ENCODE data around the gene SLC4A11. TPM values are rescaled to one million over a fixed set of nuclear protein-coding genes. Genes with fewer than 3 reads are reported as not detected.

Gene SLC4A11
- total and polyA plus RNA-seq, 2 donors (not counting 1 experiment from before 2014, with no cell fraction given) = 0.56 to 1.7 TPM

- Histone ChIP-seq H4K20me1 (ENCODE audit: control insufficient read depth, extremely low read depth, insufficient read depth, low read length) (no peaks in the 10 kb centered on the region), H3K4me2 (ENCODE audit: extremely low read depth, insufficient read depth, low read length) (no peak overlapping the region), H3K27me3 (ENCODE audit: control insufficient read depth, insufficient read depth, low read length) (no peaks in the 10 kb centered on the region), H3K9ac (ENCODE audit: insufficient read depth, low read length) (no peak overlapping the region), H3K79me2 (ENCODE audit: control insufficient read depth, insufficient read depth, low read length) (no peaks in the 10 kb centered on the region), H3K4me1 (ENCODE audit: control insufficient read depth, extremely low read depth, insufficient read depth, low read length) (no peaks in the 10 kb centered on the region), H3K36me3 (ENCODE audit: control insufficient read depth, insufficient read depth, low read length) (peaks cover 11% of the 10 kb centered on the region), H3K27ac (ENCODE audit: insufficient read depth, low read length) (no peak overlapping the region), H2AFZ (ENCODE audit: low read length) (no peak overlapping the region), H3K9me3 (ENCODE audit: control insufficient read depth, insufficient read depth, low read depth, low read length) (no peaks in the 10 kb centered on the region), H3K4me3 (replicated peaks in 1 of 4; ENCODE audit: control extremely low read depth in 1 of 4, insufficient read depth in 1 of 4, low read depth in 3 of 4, low read length in 4 of 4) (no peak overlapping the region)
- TF ChIP-seq CTCF (conservative IDR thresholded peaks at IDR 0.05 in 1 of 2, IDR thresholded peaks at IDR 0.05 in 1 of 2; ENCODE audit: low read depth in 1 of 2, low read length in 2 of 2) = no peak
- no peak for TF ChIP-seq EZH2 (IDR thresholded peaks at IDR 0.05; ENCODE audit: low read length, missing control alignments)
- DNase-seq (ENCODE audit: low read depth in 2 of 2) = no peak
These were observed 34.4 kb upstream of the SLC4A11 start for GRCh38 chr20:3273371-3273770.

GRCh38 chr20:3270051-3270450 lies 31.1 kb upstream of the SLC4A11 start:
- Histone ChIP-seq H3K79me2 (ENCODE audit: control insufficient read depth, insufficient read depth, low read length) (no peaks in the 10 kb centered on the region), H3K27me3 (ENCODE audit: control insufficient read depth, insufficient read depth, low read length) (no peaks in the 10 kb centered on the region), H3K4me2 (ENCODE audit: extremely low read depth, insufficient read depth, low read length) (no peak overlapping the region), H3K9ac (ENCODE audit: insufficient read depth, low read length) (no peak overlapping the region), H4K20me1 (ENCODE audit: control insufficient read depth, extremely low read depth, insufficient read depth, low read length) (peaks cover 1% of the 10 kb centered on the region), H3K27ac (ENCODE audit: insufficient read depth, low read length) (no peak overlapping the region), H3K4me1 (ENCODE audit: control insufficient read depth, extremely low read depth, insufficient read depth, low read length) (no peaks in the 10 kb centered on the region), H3K36me3 (ENCODE audit: control insufficient read depth, insufficient read depth, low read length) (peaks cover 5% of the 10 kb centered on the region), H2AFZ (ENCODE audit: low read length) (no peak overlapping the region), H3K9me3 (ENCODE audit: control insufficient read depth, insufficient read depth, low read depth, low read length) (no peaks in the 10 kb centered on the region), H3K4me3 (replicated peaks in 1 of 4; ENCODE audit: control extremely low read depth in 1 of 4, insufficient read depth in 1 of 4, low read depth in 3 of 4, low read length in 4 of 4) (no peak overlapping the region)
- TF ChIP-seq EZH2 (IDR thresholded peaks at IDR 0.05; ENCODE audit: low read length, missing control alignments) = no peak
- TF ChIP-seq CTCF (conservative IDR thresholded peaks at IDR 0.05 in 1 of 2, IDR thresholded peaks at IDR 0.05 in 1 of 2; ENCODE audit: low read depth in 1 of 2, low read length in 2 of 2) = no peak
- no peak for DNase-seq (ENCODE audit: low read depth in 2 of 2)

GRCh38 chr20:3262566-3262965 lies 23.6 kb upstream of the SLC4A11 start:
- no peak overlapping the region for H3K27ac ChIP-seq (ENCODE audit: insufficient read depth, low read length)
- no peak overlapping the region for H3K4me3 ChIP-seq (replicated peaks in 1 of 4; ENCODE audit: control extremely low read depth in 1 of 4, insufficient read depth in 1 of 4, low read depth in 3 of 4, low read length in 4 of 4)
- peaks cover 1% of the 10 kb centered on the region for H4K20me1 ChIP-seq (ENCODE audit: control insufficient read depth, extremely low read depth, insufficient read depth, low read length)
- H3K9ac ChIP-seq (ENCODE audit: insufficient read depth, low read length) = no peak overlapping the region
- no peak overlapping the region for H2AFZ ChIP-seq (ENCODE audit: low read length)
- peak in 1 of 2 donors; percentile 54 for DNase-seq (ENCODE audit: low read depth in 2 of 2)
- H3K4me2 ChIP-seq (ENCODE audit: extremely low read depth, insufficient read depth, low read length) = no peak overlapping the region
- TF ChIP-seq EZH2 (IDR thresholded peaks at IDR 0.05; ENCODE audit: low read length, missing control alignments) (no peak), CTCF (conservative IDR thresholded peaks at IDR 0.05 in 1 of 2, IDR thresholded peaks at IDR 0.05 in 1 of 2; ENCODE audit: low read depth in 1 of 2, low read length in 2 of 2) (no peak)
- H3K79me2 ChIP-seq (ENCODE audit: control insufficient read depth, insufficient read depth, low read length) = no peaks in the 10 kb centered on the region
- peaks cover 6% of the 10 kb centered on the region for H3K36me3 ChIP-seq (ENCODE audit: control insufficient read depth, insufficient read depth, low read length)
- H3K27me3 ChIP-seq (ENCODE audit: control insufficient read depth, insufficient read depth, low read length) = no peaks in the 10 kb centered on the region
- no peaks in the 10 kb centered on the region for H3K9me3 ChIP-seq (ENCODE audit: control insufficient read depth, insufficient read depth, low read depth, low read length)
- H3K4me1 ChIP-seq (ENCODE audit: control insufficient read depth, extremely low read depth, insufficient read depth, low read length) = no peaks in the 10 kb centered on the region

Data from fibroblast of lung (primary cell).